Measurements from ENCODE around the gene ART4.

DNA sequence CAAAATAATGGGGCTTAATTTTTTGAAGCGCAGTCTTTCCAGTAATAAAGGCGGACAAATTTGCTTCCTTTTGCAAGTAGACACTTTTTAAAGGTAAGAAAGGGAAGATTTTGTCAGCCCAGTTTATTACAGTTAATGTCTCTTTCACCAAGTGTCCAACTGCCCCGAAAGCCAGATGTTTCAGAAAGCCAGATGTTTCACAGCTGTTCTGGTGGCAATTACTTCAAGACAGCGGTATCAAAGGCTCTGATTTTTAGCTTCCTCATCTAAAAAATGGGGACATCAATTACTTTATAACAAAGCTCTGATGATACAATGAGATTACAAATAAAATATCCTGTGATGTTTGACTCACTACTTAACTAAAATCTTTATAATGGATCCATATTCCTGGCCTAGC, 41.1 kb downstream of the ART4 start:
- TF ChIP-seq POLR2A (IDR thresholded peaks at IDR 0.05; ENCODE audit: low read depth, low read length) (no peak), CTCF (IDR thresholded peaks at IDR 0.05; ENCODE audit: extremely low read depth in 1 of 2, insufficient read depth in 1 of 2, low read depth in 1 of 2, low read length in 2 of 2) (no peak), EZH2 (IDR thresholded peaks at IDR 0.05; ENCODE audit: borderline replicate concordance, low read depth, low read length, severe bottlenecking) (no peak), POLR2AphosphoS5 (IDR thresholded peaks at IDR 0.05; ENCODE audit: insufficient read depth, low read depth, low read length) (no peak), JUN (IDR thresholded peaks at IDR 0.05; ENCODE audit: borderline replicate concordance, insufficient read depth, insufficient read length, low read depth) (no peak), FOS (IDR thresholded peaks at IDR 0.05; ENCODE audit: borderline replicate concordance, insufficient read depth, low read length) (no peak), MYC (IDR thresholded peaks at IDR 0.05; ENCODE audit: low read depth, low read length) (no peak), GATA2 (IDR thresholded peaks at IDR 0.05; ENCODE audit: insufficient read depth, insufficient read length, low read depth, low read length) (no peak)
- TF ChIP-seq, protein P1, sequence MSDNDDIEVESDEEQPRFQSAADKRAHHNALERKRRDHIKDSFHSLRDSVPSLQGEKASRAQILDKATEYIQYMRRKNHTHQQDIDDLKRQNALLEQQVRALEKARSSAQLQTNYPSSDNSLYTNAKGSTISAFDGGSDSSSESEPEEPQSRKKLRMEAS (IDR thresholded peaks at IDR 0.05; ENCODE audit: insufficient read depth, insufficient read length), result no peak
